KOPT-K1 (cell line): Measurements from ENCODE around the gene FAM118A.
"Not testable (repeated sequence)": the region's sequence is repeated elsewhere in the genome, so short reads cannot be mapped to it uniquely, and the experiment has no call there.

Experiments
- H3K27ac ChIP-seq: fragments of 200-600 bp; sonication (generic); 2 replicates; pipeline ENCODE4 v1.5.1; 2016; ENCODE audit warnings: antibody characterized with exemption, mild to moderate bottlenecking, low read depth, low read length; ENCODE audit not compliant: poor library complexity, severe bottlenecking
- H3K36me3 ChIP-seq: fragments of 200-600 bp; sonication (generic); 2 replicates; pipeline ENCODE4 v1.5.1; 2017; ENCODE audit warnings: antibody characterized with exemption, mild to moderate bottlenecking, low read length, moderate library complexity; ENCODE audit not compliant: insufficient read depth
- H3K9me3 ChIP-seq: fragments of 200-600 bp; sonication (generic); 2 replicates; pipeline ENCODE4 v1.5.1; 2017; ENCODE audit warnings: antibody characterized with exemption, low read length, mild to moderate bottlenecking; ENCODE audit not compliant: insufficient read depth, poor library complexity, severe bottlenecking

FAM118A gene

DNA sequence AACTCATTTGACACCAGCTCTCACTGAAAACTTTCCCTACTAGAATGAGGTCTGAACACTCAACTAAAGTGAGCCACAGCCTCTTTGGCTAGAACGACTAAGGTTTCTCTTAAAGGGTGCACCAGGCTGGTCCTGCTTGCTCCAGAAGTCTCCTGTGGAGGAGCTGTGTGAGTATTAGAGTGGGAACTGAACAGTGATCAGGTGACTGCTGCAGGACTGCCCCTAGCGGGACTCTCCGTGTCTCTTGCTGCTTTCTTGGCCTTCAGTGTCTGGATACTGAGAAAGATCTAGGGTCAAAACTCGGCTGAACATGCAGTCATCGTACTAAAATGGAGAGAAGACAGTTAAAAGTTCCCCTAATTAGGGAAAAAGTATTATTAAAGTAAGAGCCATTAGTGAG is 34.6 kb downstream of the FAM118A start:
- H3K27ac ChIP-seq, result no peak overlapping the region
- H3K36me3 ChIP-seq, result peaks cover 17% of the 10 kb centered on the region; the same call in 1 of the 2 replicates
- H3K9me3 ChIP-seq, result no peaks in the 10 kb centered on the region

DNA sequence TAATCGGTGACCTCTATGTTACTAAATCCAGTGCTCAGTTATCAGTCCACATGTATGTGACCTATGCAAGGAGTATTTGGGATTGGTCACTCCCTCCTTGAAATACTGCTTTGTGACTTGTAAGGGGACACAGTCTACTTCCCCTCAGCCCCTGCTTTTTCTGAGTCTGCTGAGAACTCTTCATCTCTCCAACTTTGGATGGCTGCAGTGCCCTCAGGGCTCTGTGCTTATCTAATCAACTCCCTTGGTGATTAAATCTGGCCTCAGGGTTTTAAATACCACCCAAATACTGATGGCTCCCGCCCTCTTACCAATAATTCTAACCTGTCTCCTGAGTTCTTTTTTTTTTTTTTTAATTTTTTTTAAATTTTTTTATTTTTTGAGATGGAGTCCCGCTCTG is 40.2 kb downstream of the FAM118A start:
- no peak overlapping the region for H3K27ac ChIP-seq
- no peaks in the 10 kb centered on the region for H3K9me3 ChIP-seq
- no peaks in the 10 kb centered on the region for H3K36me3 ChIP-seq

DNA sequence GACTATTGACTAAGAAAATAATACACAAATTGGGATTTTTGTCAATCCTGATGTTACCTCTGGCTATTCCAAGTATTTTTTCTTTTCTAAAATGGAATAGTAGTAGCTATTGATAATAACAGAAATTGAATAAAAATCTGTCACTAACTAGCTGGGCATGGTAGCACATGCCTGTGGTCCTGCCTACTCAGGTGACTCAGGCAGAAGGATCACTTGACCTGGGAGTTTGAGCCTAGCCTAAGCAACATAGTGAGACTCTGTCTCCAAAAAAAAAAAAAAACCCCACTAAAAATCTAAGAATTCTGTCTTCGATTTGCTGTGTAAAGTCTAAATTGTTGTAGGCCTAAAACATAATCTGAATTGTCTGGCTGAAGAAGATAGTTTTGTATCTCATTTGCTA is 42.2 kb downstream of the FAM118A start:
- Histone ChIP-seq H3K27ac (no peak overlapping the region), H3K9me3 (no peaks in the 10 kb centered on the region), H3K36me3 (no peaks in the 10 kb centered on the region)

DNA sequence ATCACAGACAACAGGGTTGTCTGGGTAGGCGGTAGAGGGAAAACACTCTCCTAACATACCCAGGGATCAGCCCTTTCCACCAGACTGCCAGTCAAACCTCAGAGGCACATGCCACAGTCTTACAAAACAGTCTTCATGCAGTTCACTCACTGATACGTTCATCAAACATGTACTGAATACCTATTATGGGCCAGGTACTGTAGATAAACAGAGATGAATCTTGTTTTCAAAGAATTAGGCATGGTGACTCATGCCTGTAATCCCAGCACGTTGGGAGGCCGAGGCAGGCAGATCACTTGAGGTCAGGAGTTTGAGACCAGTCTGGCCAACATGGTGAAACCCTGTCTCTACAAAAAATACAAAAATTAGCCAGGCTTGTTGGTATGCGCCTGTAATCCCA is 43.0 kb downstream of the FAM118A start:
- H3K27ac ChIP-seq, result not testable (repeated sequence)

DNA sequence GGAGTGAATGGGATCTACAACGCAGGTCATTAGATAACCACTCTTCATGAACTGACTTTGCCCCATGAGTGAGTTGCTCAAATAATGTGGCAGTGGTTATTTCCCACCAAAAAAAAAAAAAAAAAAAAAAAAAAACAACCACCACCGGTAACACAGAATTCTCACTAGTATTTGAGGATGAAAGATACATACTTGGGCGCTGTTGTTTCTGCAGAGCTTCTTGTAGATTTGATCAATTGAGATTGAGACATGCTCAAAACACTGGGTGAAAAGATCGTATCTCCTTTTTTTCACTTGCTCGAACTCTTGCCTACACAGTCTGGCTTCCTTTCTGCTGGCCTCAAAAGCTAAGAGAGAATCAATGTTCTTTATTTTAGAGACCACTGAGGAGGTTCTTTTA is 44.1 kb downstream of the FAM118A start:
- H3K27ac ChIP-seq, result no peak overlapping the region

More for the DNA sequence above, 43.0 kb downstream of the FAM118A start:
- H3K36me3 ChIP-seq, H3K9me3 ChIP-seq: not testable (repeated sequence)

DNA sequence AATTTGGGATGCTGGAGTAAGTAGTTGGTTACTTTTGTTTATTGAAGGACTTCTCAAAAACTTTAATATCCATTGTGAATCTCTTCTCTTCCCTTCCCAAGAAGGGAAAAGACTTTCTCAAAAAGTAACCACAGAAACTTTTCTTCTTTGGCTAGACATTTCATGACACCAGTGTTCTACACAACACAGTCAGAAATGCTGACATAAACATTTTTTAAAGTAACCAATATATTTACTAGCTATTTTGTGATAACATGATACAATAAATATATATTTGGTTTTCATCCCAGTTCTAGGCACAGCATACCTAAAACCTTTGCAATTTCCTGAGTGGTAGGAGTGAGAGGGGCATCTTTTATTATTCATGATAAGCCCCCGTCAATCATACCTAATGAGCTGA is 47.8 kb downstream of the FAM118A start:
- H3K27ac ChIP-seq, result no peak overlapping the region
- no peaks in the 10 kb centered on the region for H3K36me3 ChIP-seq
- H3K9me3 ChIP-seq, result no peaks in the 10 kb centered on the region

More for the DNA sequence above, 44.1 kb downstream of the FAM118A start:
- no peaks in the 10 kb centered on the region for H3K36me3 ChIP-seq
- no peaks in the 10 kb centered on the region for H3K9me3 ChIP-seq

DNA sequence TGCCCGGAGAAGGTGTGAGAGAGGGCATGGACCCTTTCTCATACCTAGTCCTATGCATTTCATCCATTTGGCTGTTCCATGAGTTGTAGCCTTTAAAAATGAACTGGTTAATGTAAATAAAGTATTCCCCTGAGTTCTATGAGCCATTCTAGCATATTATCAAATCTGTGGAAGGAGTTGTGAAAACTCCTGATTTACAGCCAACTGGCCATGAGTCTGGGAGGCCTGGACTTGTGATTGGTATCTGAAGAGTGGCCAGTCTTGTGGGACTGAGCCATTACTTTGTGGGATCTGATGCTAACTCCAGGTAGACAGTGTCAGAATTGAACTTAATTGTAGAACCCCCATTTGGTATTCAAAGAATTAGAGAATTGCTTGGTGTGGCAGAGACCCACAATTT is 48.4 kb downstream of the FAM118A start:
- no peak overlapping the region for H3K27ac ChIP-seq
- H3K9me3 ChIP-seq, result no peaks in the 10 kb centered on the region
- no peaks in the 10 kb centered on the region for H3K36me3 ChIP-seq

DNA sequence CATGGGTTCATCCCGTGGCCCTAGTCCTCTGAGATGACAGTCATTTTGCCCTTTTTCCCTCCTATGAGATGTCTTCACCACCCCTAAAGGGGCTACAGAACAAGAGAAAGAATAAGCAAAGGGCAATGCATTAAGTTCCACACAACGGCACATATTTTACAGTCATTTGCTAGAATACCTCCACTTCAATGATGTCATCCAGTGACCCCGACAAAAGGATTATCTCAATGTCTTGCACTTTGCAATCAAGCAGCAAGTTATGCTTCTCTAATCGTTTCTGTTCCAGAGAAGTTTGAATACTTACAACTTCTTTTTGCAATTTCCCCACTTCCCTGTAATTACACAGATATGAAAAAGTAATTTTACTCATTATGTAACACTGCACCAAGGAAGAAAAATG is 49.9 kb downstream of the FAM118A start:
- no peaks in the 10 kb centered on the region for H3K9me3 ChIP-seq
- no peaks in the 10 kb centered on the region for H3K36me3 ChIP-seq

DNA sequence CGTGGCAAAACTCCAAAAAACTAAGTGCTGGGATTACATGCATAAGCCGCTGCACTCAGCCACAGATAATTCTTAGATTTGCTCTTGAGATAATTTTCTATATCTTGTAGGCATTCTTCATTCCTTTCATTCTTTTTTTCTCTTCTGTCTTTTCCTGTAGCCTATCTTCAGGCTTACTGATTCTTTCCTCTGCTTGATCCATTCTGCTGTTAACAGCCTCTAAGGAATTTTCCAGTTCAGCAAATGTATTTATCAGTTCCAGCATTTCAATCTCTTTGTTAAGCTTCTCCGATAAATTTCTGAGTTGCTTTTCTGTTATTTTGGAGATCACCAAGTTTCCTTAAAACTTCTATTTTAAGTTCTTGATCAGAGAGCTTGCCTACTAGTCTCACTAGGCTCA is 57.0 kb downstream of the FAM118A start:
- Histone ChIP-seq H3K36me3 (no peaks in the 10 kb centered on the region), H3K9me3 (peaks cover 19% of the 10 kb centered on the region), H3K27ac (no peak overlapping the region)

More for the DNA sequence above, 49.9 kb downstream of the FAM118A start:
- no peak overlapping the region for H3K27ac ChIP-seq

DNA sequence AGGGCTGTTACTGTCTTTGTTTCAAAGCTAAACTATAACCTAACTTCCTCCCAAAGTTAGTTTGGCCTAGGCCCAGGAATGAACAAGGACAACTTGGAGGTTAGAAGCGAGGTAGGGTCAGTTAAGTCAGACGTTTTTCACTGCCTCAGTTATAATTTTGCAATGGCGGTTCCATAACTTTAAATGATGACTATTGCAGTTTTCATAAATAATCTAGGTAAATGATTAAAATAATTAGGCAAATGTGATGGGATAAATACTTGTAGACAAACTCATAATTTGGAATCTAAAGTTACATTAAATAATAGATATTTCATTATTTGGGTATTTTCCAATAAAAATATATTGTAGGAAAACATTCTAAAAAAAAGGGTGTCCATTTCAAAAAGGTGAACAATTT is 63.9 kb downstream of the FAM118A start:
- not testable (repeated sequence) for H3K9me3 ChIP-seq, H3K36me3 ChIP-seq, H3K27ac ChIP-seq

DNA sequence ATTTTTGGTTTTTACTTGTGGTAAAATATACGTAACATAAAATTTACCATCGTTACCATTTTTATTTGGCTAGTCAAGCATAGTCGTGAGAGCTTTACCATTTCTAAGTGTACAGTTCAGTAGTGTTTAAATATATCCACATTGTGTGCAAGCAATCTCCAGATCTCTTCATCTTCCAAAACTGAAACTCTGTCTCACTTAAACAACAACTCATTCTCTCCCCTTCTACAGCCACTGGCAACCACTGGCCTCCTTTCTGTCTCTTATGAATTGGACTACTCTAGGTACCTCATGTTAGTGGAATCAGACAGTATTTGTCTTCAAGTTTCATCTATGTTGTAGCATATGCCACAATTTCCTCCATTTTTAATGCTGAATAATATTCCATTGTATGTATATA is 66.3 kb downstream of the FAM118A start:
- Histone ChIP-seq H3K36me3 (no peaks in the 10 kb centered on the region), H3K9me3 (no peaks in the 10 kb centered on the region), H3K27ac (no peak overlapping the region)

DNA sequence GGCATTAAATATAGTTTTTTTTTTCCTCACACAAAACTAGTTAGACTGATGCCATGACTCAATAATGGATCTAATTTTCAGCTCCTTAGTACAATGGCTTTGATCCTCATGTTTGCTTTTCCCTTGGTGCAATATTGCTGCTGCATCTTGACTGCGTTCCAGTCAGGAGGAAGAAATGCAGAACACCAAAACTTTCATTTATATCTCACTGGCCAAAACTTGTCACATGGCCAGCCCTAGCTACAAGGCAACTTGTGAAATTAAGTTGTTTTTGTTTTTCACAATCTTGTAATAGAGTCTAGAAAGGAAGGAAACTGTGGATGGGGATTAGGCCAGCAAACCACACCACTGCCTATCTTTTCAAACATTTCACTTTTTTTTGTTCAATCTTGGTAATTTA is 67.0 kb downstream of the FAM118A start:
- no peak overlapping the region for H3K27ac ChIP-seq
- no peaks in the 10 kb centered on the region for H3K9me3 ChIP-seq
- no peaks in the 10 kb centered on the region for H3K36me3 ChIP-seq

DNA sequence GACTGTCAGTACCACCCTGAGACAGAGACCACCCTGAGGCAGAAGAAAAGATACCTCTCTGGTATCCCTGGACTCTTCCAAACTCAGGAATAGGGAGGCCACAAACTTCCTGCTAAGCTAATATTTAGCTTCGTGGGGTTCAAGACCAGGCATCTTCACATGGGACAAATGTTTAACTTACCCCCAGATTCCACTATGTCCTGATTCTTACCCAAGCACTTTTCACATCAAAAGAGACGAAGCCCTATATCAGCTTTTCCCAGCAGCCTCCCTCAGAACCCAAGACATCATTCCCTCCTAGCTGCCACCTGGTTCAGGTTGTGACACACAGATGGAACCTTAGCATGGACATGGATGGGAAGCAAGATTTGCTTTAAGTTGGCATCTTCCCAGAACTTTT is 71.6 kb downstream of the FAM118A start:
- no peaks in the 10 kb centered on the region for H3K9me3 ChIP-seq
- no peaks in the 10 kb centered on the region for H3K36me3 ChIP-seq
- H3K27ac ChIP-seq, result no peak overlapping the region

DNA sequence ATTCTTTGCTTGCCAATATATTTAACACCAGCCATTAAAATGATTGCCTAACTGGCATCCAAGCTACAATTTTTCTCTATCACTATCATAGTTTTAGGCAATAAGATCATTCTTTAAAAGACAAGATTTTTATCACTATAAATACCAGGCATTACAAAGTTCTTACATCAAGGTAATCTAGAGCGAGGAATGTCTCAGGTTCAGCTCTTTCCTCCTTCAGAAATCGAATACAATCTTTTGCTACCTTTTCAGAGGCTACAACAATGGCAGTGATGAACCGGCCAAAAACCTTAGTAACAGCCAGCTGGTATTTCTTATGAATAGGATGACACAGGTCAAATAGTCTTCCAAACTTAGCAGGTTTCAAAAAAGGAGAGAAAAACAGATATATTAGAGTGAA is 79.8 kb downstream of the FAM118A start:
- Histone ChIP-seq H3K27ac (no peak overlapping the region), H3K36me3 (no peaks in the 10 kb centered on the region), H3K9me3 (no peaks in the 10 kb centered on the region)
